ENCODE measurements around the gene KCNG3.

KCNG3 gene

GRCh38 chr2:42480402-42480801, 13.4 kb downstream of the KCNG3 start:
- no peak for DNase-seq

DNA sequence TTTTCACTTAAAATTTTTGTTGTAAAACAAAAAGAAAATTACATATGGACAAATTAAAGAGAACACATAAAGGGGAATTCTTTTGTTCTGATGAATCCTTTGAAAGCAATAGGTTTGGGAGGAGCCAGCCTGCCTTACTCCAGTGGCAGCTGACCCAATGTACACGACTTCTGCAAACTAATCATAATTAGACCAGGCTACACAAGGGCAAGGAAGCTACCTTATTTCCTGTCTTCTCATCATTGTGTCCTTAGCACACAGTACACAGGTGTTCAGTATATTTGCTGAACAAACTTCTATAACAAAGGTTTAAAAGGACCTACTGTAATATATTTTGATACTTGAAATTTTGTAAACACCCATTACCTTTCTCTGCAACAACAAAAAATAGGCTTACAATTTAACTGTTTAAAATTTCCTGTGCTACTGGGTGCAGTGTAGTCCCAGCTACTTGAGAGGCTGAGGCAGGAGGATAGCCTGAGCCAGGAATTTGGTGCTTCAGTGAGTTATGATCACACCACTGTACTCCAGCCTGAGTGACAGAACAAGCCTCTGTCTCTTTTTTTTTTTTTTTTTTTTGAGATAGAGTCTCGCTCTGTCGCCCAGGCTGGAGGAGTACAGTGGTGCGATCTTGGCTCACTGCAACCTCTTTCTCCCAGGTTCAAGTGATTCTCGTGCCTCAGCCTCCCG, 18.9 kb downstream of the KCNG3 start:
- DNase-seq = no peak

GRCh38 chr2:42470706-42471105, 23.1 kb downstream of the KCNG3 start:
- DNase-seq = no peak

DNA sequence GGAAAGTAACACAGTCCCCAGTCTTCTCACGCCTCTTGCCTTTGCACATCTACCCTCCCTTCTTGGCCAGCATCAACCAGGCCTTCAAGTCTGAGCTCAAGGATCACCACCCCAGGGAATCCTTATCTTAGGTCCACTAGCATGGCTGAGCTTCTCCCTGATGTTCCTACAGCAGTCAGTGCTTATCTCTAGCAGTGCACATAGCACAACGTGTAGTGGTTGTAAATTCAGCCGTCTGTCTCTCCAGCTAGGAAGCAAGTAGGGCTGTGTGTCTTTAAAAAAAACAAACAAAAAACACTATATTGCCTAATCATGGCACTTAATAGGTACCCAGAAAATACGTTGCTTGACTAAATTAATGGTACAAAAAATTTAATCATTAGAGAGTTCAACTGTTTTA, 29.2 kb downstream of the KCNG3 start:
- DNase-seq = no peak

- no peak for DNase-seq
These were observed 30.2 kb downstream of the KCNG3 start for GRCh38 chr2:42463570-42463969.

GRCh38 chr2:42459296-42459695, 34.5 kb downstream of the KCNG3 start:
- no peak for DNase-seq

DNA sequence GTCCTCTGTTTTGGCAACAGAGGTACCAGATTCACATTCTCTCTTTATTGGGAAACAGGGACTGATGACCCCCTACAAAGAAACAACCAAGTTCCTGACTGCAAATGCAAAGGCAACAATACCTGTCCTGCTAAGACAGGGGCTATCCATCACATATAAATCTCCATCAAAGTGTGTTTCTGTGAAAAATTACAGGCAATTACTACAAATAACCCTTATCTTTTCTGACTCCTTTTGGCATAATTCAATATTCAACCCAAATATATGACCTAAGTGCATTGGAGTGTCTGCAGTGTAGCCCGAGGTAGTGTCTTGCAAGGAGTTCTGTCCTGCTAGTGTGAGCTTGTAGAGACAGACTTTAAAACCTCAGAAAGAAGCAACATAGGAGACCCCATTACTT, 35.4 kb downstream of the KCNG3 start:
- DNase-seq = no peak

GRCh38 chr2:42457011-42457410, 36.8 kb downstream of the KCNG3 start:
- no peak for DNase-seq

DNA sequence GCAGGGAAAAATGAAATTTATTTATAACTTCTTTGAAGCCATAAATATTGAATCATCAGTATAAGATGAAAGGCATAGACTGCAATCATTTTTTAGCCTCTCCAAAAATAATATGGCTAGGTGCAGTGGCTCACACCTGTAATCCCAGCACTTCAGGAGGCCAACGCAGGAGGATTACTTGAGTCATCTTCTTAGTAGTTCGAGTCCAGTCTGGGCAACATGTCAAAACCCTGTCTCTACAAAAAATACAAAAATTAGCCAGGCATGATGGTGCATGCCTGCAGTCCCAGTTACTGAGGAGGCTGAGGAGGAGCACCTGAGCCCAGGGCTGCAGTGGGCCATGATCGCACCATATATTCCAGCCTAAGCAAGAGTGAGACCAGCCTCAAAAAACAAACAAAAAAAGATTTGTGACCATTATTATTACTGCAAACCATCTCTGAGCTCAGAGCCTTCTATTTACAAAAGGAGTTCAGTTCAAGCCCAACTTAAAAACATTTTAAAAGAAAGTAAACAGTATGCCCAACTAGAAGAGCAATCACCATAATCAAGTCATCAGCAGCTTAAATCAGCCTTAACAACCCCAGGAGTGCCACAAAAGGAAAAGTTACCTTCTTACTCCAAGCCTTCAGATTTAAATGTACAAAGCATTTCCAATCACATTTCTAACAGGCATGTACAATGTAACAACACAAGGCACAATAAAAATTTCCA, 37.5 kb downstream of the KCNG3 start:
- DNase-seq = no peak

GRCh38 chr2:42452545-42452944, 41.2 kb downstream of the KCNG3 start:
- no peak for DNase-seq

- no peak for DNase-seq
These were observed 43.6 kb downstream of the KCNG3 start for GRCh38 chr2:42450136-42450535.

DNA sequence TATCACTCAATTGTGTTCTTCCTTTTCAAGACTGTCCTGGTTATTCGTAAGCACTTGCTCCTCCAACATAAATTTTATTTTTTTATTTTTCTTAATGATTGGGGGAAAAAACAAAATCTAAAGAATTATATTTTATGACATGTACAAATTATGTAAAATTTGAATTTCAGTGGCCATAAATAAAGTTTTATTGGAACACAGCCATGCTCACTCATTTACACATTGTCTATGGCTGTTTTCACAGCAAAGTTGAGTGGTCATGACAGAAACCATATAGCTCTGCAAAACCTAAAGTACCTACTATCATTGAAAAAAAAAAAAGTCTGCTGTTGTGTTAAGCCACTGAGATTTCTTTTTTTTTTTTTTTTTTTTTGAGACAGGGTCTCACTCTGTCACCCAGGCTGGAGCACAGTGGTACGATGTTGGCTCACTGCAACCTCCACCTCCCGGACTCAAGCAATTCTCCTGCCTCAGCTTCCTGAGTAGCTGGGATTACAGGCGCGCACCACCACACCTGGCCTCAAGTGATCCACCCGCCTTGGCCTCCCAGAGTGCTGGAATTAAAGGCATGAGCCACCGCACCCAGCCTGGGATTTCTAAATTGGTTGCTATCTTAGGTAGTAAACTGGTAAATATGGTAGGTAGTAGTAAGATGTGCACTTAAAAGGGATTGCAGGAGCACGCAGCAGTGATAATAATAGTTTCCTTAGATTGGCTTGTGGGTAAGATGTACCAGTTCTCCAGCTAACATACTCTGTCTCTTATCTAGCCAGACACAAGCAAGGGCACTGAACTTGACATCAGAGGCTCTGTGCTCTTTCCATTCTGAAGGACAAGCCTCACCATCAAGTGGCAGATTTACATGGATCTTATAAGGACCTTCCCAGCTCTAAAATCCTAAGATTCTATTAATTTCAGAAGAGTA, 44.4 kb downstream of the KCNG3 start:
- no peak for DNase-seq

GRCh38 chr2:42448163-42448562, 45.6 kb downstream of the KCNG3 start:
- no peak for DNase-seq

- DNase-seq = no peak
These were observed 47.1 kb downstream of the KCNG3 start for GRCh38 chr2:42446503-42447271.

DNA sequence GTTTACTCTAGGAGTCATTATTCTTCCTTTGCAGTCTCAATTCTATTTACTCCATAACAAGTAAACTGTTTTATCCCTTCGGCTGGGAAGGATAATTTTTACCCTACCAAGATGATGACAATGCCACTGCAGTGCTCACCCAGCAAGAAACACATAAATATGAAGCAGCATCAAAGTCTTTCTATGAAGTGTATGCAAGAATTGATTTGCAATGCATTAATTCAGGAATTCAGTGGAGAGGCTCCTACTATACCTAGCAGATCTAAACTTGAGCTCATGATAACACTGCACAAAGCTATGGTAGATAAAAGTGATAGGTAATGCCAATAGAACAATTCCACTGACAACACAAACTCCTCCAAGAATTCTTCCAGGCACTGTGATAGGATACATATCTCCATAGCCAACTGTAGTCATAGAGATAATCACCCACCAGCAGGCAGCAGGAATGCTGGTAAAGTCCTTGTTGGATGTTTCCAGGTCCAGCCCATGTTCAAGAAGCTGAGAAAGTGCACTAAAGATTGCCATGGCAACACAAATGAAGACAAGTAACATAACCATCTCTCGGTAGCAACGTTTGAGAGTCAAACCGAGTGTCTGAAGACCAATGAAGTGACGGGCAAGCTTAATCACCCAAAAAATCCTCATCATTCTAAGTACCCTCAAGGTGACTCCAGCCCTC, 49.9 kb downstream of the KCNG3 start:
- DNase-seq = no peak

DNA sequence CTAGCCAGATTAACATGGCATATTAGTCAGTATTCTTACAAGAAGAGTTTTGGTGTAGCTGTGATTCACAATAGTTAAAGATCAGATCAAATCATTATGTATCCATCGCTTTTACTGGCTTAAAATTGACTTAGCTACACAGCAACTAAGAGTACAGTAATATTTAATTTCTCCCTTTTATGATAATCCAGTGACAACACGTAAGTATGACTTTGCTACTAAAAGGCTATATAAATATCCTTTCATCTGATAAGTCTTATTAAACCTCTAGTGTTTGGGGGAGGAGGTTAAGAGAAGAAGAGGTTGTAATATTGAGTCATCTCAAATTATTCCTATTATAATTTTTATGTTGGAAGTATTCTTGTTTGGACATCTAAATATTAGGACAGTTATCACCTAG, 51.0 kb downstream of the KCNG3 start:
- no peak for DNase-seq

DNA sequence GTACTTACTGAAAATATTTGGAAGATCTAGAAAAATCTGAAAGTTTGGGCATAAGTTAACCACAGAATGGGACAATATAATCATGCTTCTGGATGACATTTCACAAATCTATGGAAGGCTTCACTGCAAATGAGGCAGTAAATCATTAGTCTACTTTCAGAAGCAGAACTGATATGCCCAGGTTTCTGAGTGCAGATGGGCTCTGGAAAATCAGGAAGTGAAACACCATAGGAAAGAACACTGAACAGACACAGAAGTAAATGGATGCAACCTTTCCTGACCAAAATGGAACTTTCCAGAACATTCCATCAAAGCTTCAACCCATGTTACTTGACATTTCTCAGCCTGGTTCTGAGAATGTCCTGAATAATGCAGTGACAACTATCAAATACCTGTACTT, 55.1 kb downstream of the KCNG3 start:
- no peak for DNase-seq

DNA sequence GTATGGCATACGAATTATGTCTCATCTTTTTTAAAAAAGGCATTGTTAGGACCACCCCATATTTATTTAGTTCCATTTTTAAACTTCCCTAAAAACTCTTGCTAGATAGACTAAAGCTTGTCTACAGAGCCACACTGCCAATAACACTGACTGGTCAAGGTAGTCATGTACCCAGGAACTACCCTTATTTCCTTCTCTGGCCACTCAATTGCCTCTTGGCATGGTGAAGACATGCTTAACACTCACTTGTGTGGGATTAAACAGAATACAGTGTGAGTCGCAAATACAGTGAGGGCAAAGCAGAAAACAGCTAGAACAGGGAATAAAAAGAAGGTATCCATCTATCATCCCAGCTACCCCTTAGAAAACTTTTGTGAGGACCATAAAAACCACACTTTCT, 57.4 kb downstream of the KCNG3 start:
- no peak for DNase-seq

- no peak for DNase-seq
These were observed 58.2 kb downstream of the KCNG3 start for GRCh38 chr2:42435628-42436027.

DNA sequence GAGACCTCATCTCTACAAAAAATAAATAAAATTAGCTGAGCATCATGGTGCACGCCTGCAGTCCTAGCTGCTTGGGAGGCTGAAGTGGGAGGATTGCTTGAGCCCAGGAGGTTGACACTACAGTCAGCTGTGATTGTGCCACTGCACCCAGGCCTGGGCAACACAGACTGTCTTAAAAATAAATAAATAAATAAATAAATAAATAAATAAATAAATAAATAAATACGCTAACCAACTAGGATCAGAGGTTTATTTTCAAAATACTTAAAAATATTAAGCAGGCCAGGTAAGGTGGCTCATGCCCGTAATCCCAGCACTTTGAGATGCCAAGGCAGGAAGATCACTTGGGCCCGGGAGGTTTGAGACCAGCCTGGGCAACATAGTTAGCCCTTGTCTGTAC, 63.6 kb downstream of the KCNG3 start:
- no peak for DNase-seq

DNA sequence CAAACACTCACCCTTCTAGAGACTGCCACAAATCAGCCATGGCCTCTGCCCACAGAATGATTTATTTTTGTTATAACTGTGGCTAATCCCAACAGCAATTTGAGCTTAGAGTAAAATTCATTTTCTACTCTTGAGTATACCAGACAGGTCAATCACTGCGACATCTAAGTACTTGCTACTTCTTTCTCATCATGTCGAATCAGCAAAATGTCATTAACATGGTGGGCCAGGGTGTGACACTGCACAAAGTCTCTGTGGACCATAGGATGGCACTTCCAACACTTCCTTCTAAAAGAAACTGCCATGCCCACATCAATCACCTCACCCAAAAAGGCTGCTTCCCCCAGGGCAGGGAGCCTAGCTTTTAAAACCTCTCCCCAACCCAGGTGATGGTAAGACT, 64.4 kb downstream of the KCNG3 start:
- DNase-seq = no peak

DNA sequence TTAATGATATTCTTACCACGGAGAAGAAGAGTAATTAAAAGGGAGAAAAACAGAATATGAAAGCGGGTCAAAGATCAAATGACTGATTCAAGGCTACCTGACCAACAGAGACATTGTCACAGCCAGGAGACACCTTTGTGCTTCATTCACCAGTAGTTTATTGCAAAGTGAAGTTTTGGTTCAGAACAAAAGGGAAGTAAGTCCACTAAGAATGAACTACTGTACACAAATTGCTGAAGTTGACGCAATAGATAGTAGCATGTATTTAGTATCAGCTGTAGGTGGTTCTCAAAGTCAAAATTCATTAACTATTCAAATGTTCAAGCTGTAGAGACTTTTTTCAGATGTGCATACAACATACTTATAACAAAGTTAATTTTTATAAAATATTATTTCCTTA, 68.1 kb downstream of the KCNG3 start:
- DNase-seq = no peak

Data from T-helper 1 cell (primary cell).